ENCODE data around the gene ZDHHC22. TPM values are rescaled to one million over a fixed set of nuclear protein-coding genes. Genes with fewer than 3 reads are reported as not detected.

Gene ZDHHC22
- polyA plus RNA-seq, 1 of the 3 experiments (the other 2 are of a cell fraction): not detected

DNA sequence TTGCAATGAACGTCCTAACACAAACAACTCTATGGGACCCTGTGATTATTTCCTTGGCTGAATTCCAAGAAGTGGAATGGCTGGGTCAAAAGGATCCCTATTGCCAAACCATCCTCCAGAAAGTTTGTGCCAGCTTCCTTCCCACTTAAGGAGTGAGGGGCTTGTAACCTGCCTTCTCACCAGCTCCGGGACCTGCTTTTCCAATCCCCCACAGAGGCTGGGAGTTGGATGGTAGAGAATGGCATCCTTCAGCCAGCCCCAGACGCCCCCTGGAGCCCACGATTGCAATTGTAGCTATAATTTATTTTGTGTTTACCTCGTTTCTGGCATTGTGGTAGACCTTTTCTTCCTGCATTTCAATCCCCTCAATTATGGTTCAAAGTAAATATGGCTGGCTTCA is 9.7 kb upstream of the ZDHHC22 start:
- Histone ChIP-seq H3K9ac (no peak overlapping the region), H3K79me2 (ENCODE audit: insufficient read depth) (no peaks in the 10 kb centered on the region), H2AFZ (ENCODE audit: low read depth) (no peak overlapping the region), H3F3A (replicated peaks; ENCODE audit: insufficient read depth) (no peaks in the 10 kb centered on the region), H3K27ac (ENCODE audit: low read depth in 2 of 2, low read length in 1 of 2) (no peak overlapping the region), H3K9me2 (no peaks in the 10 kb centered on the region), H3K9me3 (no peaks in the 10 kb centered on the region), H3K4me3 (ENCODE audit: low read depth in 2 of 2, low read length in 1 of 2) (peak overlapping the region in 1 of 2 experiments; percentile 21; a peak in 1 of 4 replicates), H3K4me1 (ENCODE audit: control insufficient read depth in 1 of 2, insufficient read depth in 2 of 2, low read depth in 1 of 2, low read length in 1 of 2) (peaks cover 0 to 6% of the 10 kb centered on the region in 2 experiments; a peak in 1 of 4 replicates), H3K4me2 (no peak overlapping the region), H4K20me1 (ENCODE audit: insufficient read depth) (no peaks in the 10 kb centered on the region), H3K27me3 (ENCODE audit: insufficient read depth) (0 out of 2 replicates have a peak, but pooled peaks cover 5% of the 10 kb centered on the region), H3K36me3 (replicated peaks in 1 of 2; ENCODE audit: control insufficient read depth in 1 of 2, insufficient read depth in 2 of 2, low read length in 1 of 2) (no peaks in the 10 kb centered on the region)
- CTCF ChIA-PET: interaction anchor here (0.6 to 8.6 kb wide), 48 partner anchors 9 to 399 kb away, joined by 3 to 153 read pairs (median 6); partner anchors contain the start of genes CIPC, GSTZ1, POMT2 and SAMD15
- peak; percentile 70 for DNase-seq
- TF ChIP-seq, protein P1, sequence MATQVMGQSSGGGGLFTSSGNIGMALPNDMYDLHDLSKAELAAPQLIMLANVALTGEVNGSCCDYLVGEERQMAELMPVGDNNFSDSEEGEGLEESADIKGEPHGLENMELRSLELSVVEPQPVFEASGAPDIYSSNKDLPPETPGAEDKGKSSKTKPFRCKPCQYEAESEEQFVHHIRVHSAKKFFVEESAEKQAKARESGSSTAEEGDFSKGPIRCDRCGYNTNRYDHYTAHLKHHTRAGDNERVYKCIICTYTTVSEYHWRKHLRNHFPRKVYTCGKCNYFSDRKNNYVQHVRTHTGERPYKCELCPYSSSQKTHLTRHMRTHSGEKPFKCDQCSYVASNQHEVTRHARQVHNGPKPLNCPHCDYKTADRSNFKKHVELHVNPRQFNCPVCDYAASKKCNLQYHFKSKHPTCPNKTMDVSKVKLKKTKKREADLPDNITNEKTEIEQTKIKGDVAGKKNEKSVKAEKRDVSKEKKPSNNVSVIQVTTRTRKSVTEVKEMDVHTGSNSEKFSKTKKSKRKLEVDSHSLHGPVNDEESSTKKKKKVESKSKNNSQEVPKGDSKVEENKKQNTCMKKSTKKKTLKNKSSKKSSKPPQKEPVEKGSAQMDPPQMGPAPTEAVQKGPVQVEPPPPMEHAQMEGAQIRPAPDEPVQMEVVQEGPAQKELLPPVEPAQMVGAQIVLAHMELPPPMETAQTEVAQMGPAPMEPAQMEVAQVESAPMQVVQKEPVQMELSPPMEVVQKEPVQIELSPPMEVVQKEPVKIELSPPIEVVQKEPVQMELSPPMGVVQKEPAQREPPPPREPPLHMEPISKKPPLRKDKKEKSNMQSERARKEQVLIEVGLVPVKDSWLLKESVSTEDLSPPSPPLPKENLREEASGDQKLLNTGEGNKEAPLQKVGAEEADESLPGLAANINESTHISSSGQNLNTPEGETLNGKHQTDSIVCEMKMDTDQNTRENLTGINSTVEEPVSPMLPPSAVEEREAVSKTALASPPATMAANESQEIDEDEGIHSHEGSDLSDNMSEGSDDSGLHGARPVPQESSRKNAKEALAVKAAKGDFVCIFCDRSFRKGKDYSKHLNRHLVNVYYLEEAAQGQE (IDR thresholded peaks at IDR 0.05; ENCODE audit: low read depth, low read length): no peak
- TF ChIP-seq, protein P2, sequence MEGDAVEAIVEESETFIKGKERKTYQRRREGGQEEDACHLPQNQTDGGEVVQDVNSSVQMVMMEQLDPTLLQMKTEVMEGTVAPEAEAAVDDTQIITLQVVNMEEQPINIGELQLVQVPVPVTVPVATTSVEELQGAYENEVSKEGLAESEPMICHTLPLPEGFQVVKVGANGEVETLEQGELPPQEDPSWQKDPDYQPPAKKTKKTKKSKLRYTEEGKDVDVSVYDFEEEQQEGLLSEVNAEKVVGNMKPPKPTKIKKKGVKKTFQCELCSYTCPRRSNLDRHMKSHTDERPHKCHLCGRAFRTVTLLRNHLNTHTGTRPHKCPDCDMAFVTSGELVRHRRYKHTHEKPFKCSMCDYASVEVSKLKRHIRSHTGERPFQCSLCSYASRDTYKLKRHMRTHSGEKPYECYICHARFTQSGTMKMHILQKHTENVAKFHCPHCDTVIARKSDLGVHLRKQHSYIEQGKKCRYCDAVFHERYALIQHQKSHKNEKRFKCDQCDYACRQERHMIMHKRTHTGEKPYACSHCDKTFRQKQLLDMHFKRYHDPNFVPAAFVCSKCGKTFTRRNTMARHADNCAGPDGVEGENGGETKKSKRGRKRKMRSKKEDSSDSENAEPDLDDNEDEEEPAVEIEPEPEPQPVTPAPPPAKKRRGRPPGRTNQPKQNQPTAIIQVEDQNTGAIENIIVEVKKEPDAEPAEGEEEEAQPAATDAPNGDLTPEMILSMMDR (IDR thresholded peaks at IDR 0.05): peak; percentile 70
- peak; percentile 63 for TF ChIP-seq RAD21 (IDR thresholded peaks at IDR 0.05; ENCODE audit: low read length)
- peak; percentile 38; the same call in 1 of the 2 replicates for TF ChIP-seq NFIC (IDR thresholded peaks at IDR 0.05; ENCODE audit: borderline replicate concordance)
- TF ChIP-seq SMC3 (IDR thresholded peaks at IDR 0.05; ENCODE audit: low read depth, low read length): peak; percentile 57
- POLR2A ChIA-PET: no interaction called here
- WGBS (ENCODE audit: low lambda C conversion rate): 7% methylated on average over 5 of the region's 5 CpGs

DNA sequence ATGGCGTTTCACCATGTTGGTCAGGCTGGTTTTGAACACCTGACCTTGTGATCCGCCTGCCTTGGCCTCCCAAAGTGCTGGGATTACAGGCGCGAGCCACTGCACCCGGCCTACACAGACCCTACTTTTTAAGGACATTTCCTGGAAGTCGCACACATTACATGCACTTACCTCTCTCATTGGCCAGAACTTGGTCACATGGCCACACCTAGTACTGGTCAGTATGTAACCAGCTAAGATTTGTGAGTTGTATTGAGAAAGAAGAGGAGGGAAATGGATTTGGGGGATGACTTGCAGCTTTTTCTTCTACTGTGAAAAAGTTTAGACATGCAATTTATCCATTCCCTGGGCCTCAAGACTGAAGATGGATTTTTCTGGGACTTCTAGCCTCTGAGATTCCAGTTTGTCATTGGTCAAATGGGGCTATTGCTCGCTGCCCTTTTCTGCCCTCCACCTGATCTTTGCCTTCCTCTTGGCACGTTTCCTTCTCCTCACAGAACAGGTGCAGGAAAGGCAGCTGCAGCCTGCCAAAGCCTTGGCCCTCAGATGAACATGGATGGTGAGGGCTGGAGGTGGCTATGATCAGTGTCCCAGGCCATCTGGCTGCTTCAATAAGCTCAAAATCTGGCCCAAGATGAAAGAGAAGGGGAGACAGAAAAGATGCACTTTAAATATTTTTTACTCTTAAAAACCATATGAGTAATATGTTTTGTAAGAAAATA is 7.1 kb upstream of the ZDHHC22 start:
- no peak for TF ChIP-seq NFIC (IDR thresholded peaks at IDR 0.05; ENCODE audit: borderline replicate concordance)
- TF ChIP-seq, protein P3, sequence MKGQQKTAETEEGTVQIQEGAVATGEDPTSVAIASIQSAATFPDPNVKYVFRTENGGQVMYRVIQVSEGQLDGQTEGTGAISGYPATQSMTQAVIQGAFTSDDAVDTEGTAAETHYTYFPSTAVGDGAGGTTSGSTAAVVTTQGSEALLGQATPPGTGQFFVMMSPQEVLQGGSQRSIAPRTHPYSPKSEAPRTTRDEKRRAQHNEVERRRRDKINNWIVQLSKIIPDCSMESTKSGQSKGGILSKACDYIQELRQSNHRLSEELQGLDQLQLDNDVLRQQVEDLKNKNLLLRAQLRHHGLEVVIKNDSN (IDR thresholded peaks at IDR 0.05; ENCODE audit: borderline replicate concordance, low read depth): peak; percentile 70; the same call in 1 of the 2 replicates
- Histone ChIP-seq H3K4me1 (ENCODE audit: control insufficient read depth in 1 of 2, insufficient read depth in 2 of 2, low read depth in 1 of 2, low read length in 1 of 2) (peaks cover 0 to 3% of the 10 kb centered on the region in 2 experiments; a peak in 1 of 4 replicates), H3K79me2 (ENCODE audit: insufficient read depth) (no peaks in the 10 kb centered on the region), H3K9me2 (no peaks in the 10 kb centered on the region), H3K9me3 (no peaks in the 10 kb centered on the region), H3K27me3 (ENCODE audit: insufficient read depth) (peaks cover 17% of the 10 kb centered on the region; the same call in 1 of the 2 replicates), H3K9ac (no peak overlapping the region), H3K4me2 (no peak overlapping the region), H3K27ac (ENCODE audit: low read depth in 2 of 2, low read length in 1 of 2) (no peak overlapping the region), H3F3A (replicated peaks; ENCODE audit: insufficient read depth) (no peaks in the 10 kb centered on the region), H3K36me3 (replicated peaks in 1 of 2; ENCODE audit: control insufficient read depth in 1 of 2, insufficient read depth in 2 of 2, low read length in 1 of 2) (no peaks in the 10 kb centered on the region), H4K20me1 (ENCODE audit: insufficient read depth) (no peaks in the 10 kb centered on the region), H2AFZ (ENCODE audit: low read depth) (no peak overlapping the region), H3K4me3 (ENCODE audit: low read depth in 2 of 2, low read length in 1 of 2) (no peak overlapping the region)
- DNase-seq: no peak
- POLR2A ChIA-PET: no interaction called here
- CTCF ChIA-PET: interaction anchor here (1.0 to 8.6 kb wide), 15 partner anchors 8 to 274 kb away, joined by 3 to 153 read pairs (median 5); partner anchors contain the start of gene ZDHHC22
- 66% methylated on average over 8 of the region's 8 CpGs for WGBS (ENCODE audit: low lambda C conversion rate)

Measured in SK-N-SH (cell line).